H9 (cell line): ENCODE results near the gene DEFB132. TPM values are rescaled to one million over a fixed set of nuclear protein-coding genes. Genes with fewer than 3 reads are reported as not detected.

Experiments used
- DNase-seq: peaks from one replicate; pipeline ENCODE4 v3.0.0-alpha.2; 2017
- H2AFZ ChIP-seq: one replicate; pipeline ENCODE4 v1.6.1; 2013; ENCODE audit warnings: mild to moderate bottlenecking, low read length, control low read depth, moderate library complexity
- H2AK5ac ChIP-seq: 2 replicates; pipeline ENCODE4 v1.6.1; 2013; ENCODE audit warnings: low read length, control low read depth, mixed read lengths; ENCODE audit not compliant: insufficient read length
- H2BK120ac ChIP-seq: one replicate; pipeline ENCODE4 v1.6.1; 2013; ENCODE audit warnings: low read depth, mild to moderate bottlenecking, low read length, control low read depth, inconsistent platforms; ENCODE audit not compliant: poor library complexity, severe bottlenecking
- H2BK12ac ChIP-seq: 2 replicates; pipeline ENCODE4 v1.6.1; 2013; ENCODE audit warnings: low read length, control low read depth, mixed read lengths, low read depth; ENCODE audit not compliant: insufficient read length
- H2BK15ac ChIP-seq: 2 replicates; pipeline ENCODE4 v1.6.1; 2013; ENCODE audit warnings: low read depth, low read length, control low read depth
- H2BK20ac ChIP-seq: one replicate; pipeline ENCODE4 v1.6.1; 2013; ENCODE audit warnings: low read depth, mild to moderate bottlenecking, low read length, control low read depth, inconsistent platforms; ENCODE audit not compliant: poor library complexity, severe bottlenecking
- H2BK5ac ChIP-seq: 2 replicates; pipeline ENCODE4 v1.6.1; 2013; ENCODE audit warnings: low read length, control low read depth, mixed read lengths; ENCODE audit not compliant: insufficient read length
- H3K14ac ChIP-seq: 2 replicates; pipeline ENCODE4 v1.6.1; 2013; ENCODE audit warnings: low read length, control low read depth; ENCODE audit not compliant: insufficient read depth
- H3K18ac ChIP-seq: 2 replicates; pipeline ENCODE4 v1.6.1; 2013; ENCODE audit warnings: low read depth, mild to moderate bottlenecking, mixed read lengths, low read length, control low read depth; ENCODE audit not compliant: insufficient read length
- H3K23ac ChIP-seq: 2 replicates; pipeline ENCODE4 v1.6.1; 2013; ENCODE audit warnings: low read length, control low read depth, mixed read lengths, low read depth; ENCODE audit not compliant: insufficient read length
- H3K23me2 ChIP-seq: 2 replicates; pipeline ENCODE4 v1.6.1; 2013; ENCODE audit warnings: low read depth, mild to moderate bottlenecking, mixed read lengths, low read length, control low read depth; ENCODE audit not compliant: insufficient read length, poor library complexity, severe bottlenecking
- H3K27ac ChIP-seq: 2 replicates; pipeline ENCODE4 v1.5.1; 2013; ENCODE audit warnings: low read length, control low read depth, mixed read lengths, low read depth; ENCODE audit not compliant: insufficient read length
- H3K27me3 ChIP-seq: 2 replicates; pipeline ENCODE4 v1.6.1; 2013; ENCODE audit warnings: low read length, control low read depth, inconsistent platforms; ENCODE audit not compliant: insufficient read depth
- H3K4ac ChIP-seq: 2 replicates; pipeline ENCODE4 v1.6.1; 2013; ENCODE audit warnings: low read depth, mild to moderate bottlenecking, control low read depth, inconsistent platforms, low read length, moderate library complexity
- H3K4me1 ChIP-seq: 2 replicates; pipeline ENCODE4 v1.6.1; 2013; ENCODE audit warnings: low read length, control low read depth, inconsistent platforms; ENCODE audit not compliant: insufficient read depth
- H3K4me2 ChIP-seq: 2 replicates; pipeline ENCODE4 v1.6.1; 2013; ENCODE audit warnings: low read length, control low read depth, mixed read lengths; ENCODE audit not compliant: insufficient read length, insufficient read depth
- H3K56ac ChIP-seq: 2 replicates; pipeline ENCODE4 v1.6.1; 2013; ENCODE audit warnings: low read depth, mild to moderate bottlenecking, mixed read lengths, low read length, control low read depth; ENCODE audit not compliant: insufficient read length
- H3K79me1 ChIP-seq: 2 replicates; pipeline ENCODE4 v1.6.1; 2013; ENCODE audit warnings: low read depth, mild to moderate bottlenecking, moderate library complexity, low read length, control low read depth, inconsistent platforms; ENCODE audit not compliant: insufficient read depth, poor library complexity, severe bottlenecking
- H3K79me2 ChIP-seq: 2 replicates; pipeline ENCODE4 v1.6.1; 2013; ENCODE audit warnings: low read length, control low read depth, inconsistent platforms; ENCODE audit not compliant: insufficient read depth
- H3K9ac ChIP-seq: 2 replicates; pipeline ENCODE4 v1.6.1; 2013; ENCODE audit warnings: low read length, control low read depth, mixed read lengths; ENCODE audit not compliant: insufficient read length; ENCODE audit errors: extremely low read depth
- H3K9me3 ChIP-seq: one replicate; pipeline ENCODE4 v1.6.1; 2013; ENCODE audit warnings: low read depth, low read length, inconsistent platforms; ENCODE audit not compliant: control insufficient read depth
- H3T11ph ChIP-seq: one replicate; pipeline ENCODE4 v1.6.1; 2013; ENCODE audit warnings: mild to moderate bottlenecking, low read length, control low read depth, inconsistent platforms
- H4K20me1 ChIP-seq: one replicate; pipeline ENCODE4 v1.6.1; 2013; ENCODE audit not compliant: control insufficient read depth, insufficient read length, insufficient read depth
- H4K5ac ChIP-seq: 2 replicates; pipeline ENCODE4 v1.6.1; 2013; ENCODE audit warnings: low read depth, mild to moderate bottlenecking, mixed read lengths, low read length, control low read depth; ENCODE audit not compliant: insufficient read length
- H4K8ac ChIP-seq: replicated peaks from 2 replicates; pipeline ENCODE4 v1.6.1; 2013; ENCODE audit warnings: low read length, control low read depth, mixed read lengths, low read depth; ENCODE audit not compliant: insufficient read length
- H4K91ac ChIP-seq: 2 replicates; pipeline ENCODE4 v1.6.1; 2013; ENCODE audit warnings: low read depth, mild to moderate bottlenecking, moderate library complexity, mixed read lengths, low read length, control low read depth; ENCODE audit not compliant: insufficient read length
- H3K27ac Mint-ChIP-seq, 3 experiments: 2 replicates in 2 of 3; 3 replicates in 1 of 3; pipeline ENCODE4 v1.8.0; 2020 to 2021; ENCODE audit warnings: mixed read lengths in 3 of 3, mild to moderate bottlenecking in 1 of 3, moderate library complexity in 1 of 3
- H3K27me3 Mint-ChIP-seq: 2 replicates; pipeline ENCODE4 v1.8.0; 2021; ENCODE audit warnings: low read depth, mild to moderate bottlenecking, moderate library complexity, mixed read lengths
- H3K36me3 Mint-ChIP-seq, 3 experiments: 2 replicates in 2 of 3; 3 replicates in 1 of 3; pipeline ENCODE4 v1.8.0; 2020 to 2021; ENCODE audit warnings: low read depth in 3 of 3, mixed read lengths in 3 of 3; ENCODE audit not compliant: insufficient read depth in 1 of 3
- H3K4me1 Mint-ChIP-seq, 2 experiments: 2 replicates each; pipeline ENCODE4 v1.8.0; 2020; ENCODE audit warnings: mixed read lengths in 2 of 2
- H3K4me3 Mint-ChIP-seq, 2 experiments: 2 replicates in 1 of 2; 3 replicates in 1 of 2; pipeline ENCODE4 v1.8.0; 2020 to 2021; ENCODE audit warnings: mild to moderate bottlenecking in 2 of 2, mixed read lengths in 2 of 2, moderate library complexity in 1 of 2
- H3K9me3 Mint-ChIP-seq, 2 experiments: 2 replicates in 1 of 2; 3 replicates in 1 of 2; pipeline ENCODE4 v1.8.0; 2020; ENCODE audit warnings: mild to moderate bottlenecking in 2 of 2, mixed read lengths in 2 of 2, moderate library complexity in 1 of 2
- WGBS: extraction: QIAGEN DNeasy Blood & Tissue Kit; methylation state at CpG from one replicate; pipeline ENCODE4 v1.1.7; 2013; ENCODE audit warnings: missing lambda C conversion rate, low lambda C conversion rate, mixed read lengths; ENCODE audit not compliant: insufficient read length; ENCODE audit errors: extremely low coverage; 5-methylcytosine and 5-hydroxymethylcytosine counted together
- total RNA-seq: library from RNA; stranded (reverse); gene quantifications from 2 replicates; pipeline ENCODE4 v1.2.1, GENCODE V29; 2021
- TF ChIP-seq, protein P1 (sequence below): fragments of 200-600 bp; sonication (generic); conservative IDR thresholded peaks from 3 replicates; pipeline ENCODE4 v1.8.0; 2021; ENCODE audit warnings: antibody characterized with exemption, mild to moderate bottlenecking

Gene DEFB132
- total RNA-seq, 1 experiment from 2014 or later, result not detected

GRCh38 chr20:286508-286907 lies 29.0 kb downstream of the DEFB132 start:
- Histone ChIP-seq H3K23ac (no peak overlapping the region), H3K4me1 (peaks cover 5% of the 10 kb centered on the region; the same call in 1 of the 2 replicates), H4K91ac (no peak overlapping the region), H2BK5ac (no peak overlapping the region), H2AK5ac (no peak overlapping the region), H4K5ac (no peak overlapping the region), H2BK120ac (no peak overlapping the region), H3K79me2 (no peaks in the 10 kb centered on the region; the same call in 1 of the 2 replicates), H2BK12ac (no peak overlapping the region), H2BK15ac (no peak overlapping the region), H3K14ac (no peak overlapping the region), H3K18ac (no peak overlapping the region), H3T11ph (no peak overlapping the region), H2AFZ (no peak overlapping the region), H3K23me2 (peaks cover 6% of the 10 kb centered on the region), H3K27me3 (no peaks in the 10 kb centered on the region), H2BK20ac (no peak overlapping the region), H3K27ac (no peak overlapping the region), H3K9me3 (no peaks in the 10 kb centered on the region), H3K9ac (no peak overlapping the region), H3K56ac (no peak overlapping the region), H4K8ac (no peak overlapping the region), H3K4me2 (no peak overlapping the region), H3K4ac (no peak overlapping the region), H4K20me1 (no peaks in the 10 kb centered on the region), H3K79me1 (no peaks in the 10 kb centered on the region)
- Mint-ChIP-seq H3K4me3 (no peak overlapping the region), H3K27ac (no peak overlapping the region; a peak in 1 of 7 replicates), H3K4me1 (peaks cover 0 to 5% of the 10 kb centered on the region in 2 experiments; a peak in 2 of 4 replicates), H3K27me3 (no peaks in the 10 kb centered on the region), H3K36me3 (peaks cover 6 to 30% (median 8%) of the 10 kb centered on the region in 3 experiments; a peak in 6 of 7 replicates), H3K9me3 (no peaks in the 10 kb centered on the region; a peak in 1 of 5 replicates)
- WGBS, result no CpG with 5 or more reads among the region's 2 CpGs
- no peak for DNase-seq
- TF ChIP-seq, protein P1, sequence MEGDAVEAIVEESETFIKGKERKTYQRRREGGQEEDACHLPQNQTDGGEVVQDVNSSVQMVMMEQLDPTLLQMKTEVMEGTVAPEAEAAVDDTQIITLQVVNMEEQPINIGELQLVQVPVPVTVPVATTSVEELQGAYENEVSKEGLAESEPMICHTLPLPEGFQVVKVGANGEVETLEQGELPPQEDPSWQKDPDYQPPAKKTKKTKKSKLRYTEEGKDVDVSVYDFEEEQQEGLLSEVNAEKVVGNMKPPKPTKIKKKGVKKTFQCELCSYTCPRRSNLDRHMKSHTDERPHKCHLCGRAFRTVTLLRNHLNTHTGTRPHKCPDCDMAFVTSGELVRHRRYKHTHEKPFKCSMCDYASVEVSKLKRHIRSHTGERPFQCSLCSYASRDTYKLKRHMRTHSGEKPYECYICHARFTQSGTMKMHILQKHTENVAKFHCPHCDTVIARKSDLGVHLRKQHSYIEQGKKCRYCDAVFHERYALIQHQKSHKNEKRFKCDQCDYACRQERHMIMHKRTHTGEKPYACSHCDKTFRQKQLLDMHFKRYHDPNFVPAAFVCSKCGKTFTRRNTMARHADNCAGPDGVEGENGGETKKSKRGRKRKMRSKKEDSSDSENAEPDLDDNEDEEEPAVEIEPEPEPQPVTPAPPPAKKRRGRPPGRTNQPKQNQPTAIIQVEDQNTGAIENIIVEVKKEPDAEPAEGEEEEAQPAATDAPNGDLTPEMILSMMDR, result no peak
